RKO (cell line): Measurements from ENCODE around the gene STX1B.

ENCODE experiments used
- DNase-seq: peaks from one replicate; pipeline ENCODE4 v3.0.0-alpha.2; 2016; ENCODE audit warnings: low spot score

Gene STX1B

GRCh38 chr16:30979170-30980022, 31.0 kb downstream of the STX1B start:
- DNase-seq = no peak

GRCh38 chr16:30977502-30977901, 32.9 kb downstream of the STX1B start:
- no peak for DNase-seq

GRCh38 chr16:30976486-30976885, 34.0 kb downstream of the STX1B start:
- DNase-seq = no peak

GRCh38 chr16:30974348-30974747, 36.1 kb downstream of the STX1B start:
- DNase-seq = no peak

- no peak for DNase-seq
Measured at GRCh38 chr16:30972872-30973271, 37.6 kb downstream of the STX1B start.

- no peak for DNase-seq
Measured at GRCh38 chr16:30971298-30971697, 39.1 kb downstream of the STX1B start.

- no peak for DNase-seq
Measured at GRCh38 chr16:30969246-30969842, 41.1 kb downstream of the STX1B start.

- no peak for DNase-seq
Measured at GRCh38 chr16:30967795-30968194, 42.6 kb downstream of the STX1B start.

- DNase-seq = no peak
Measured at GRCh38 chr16:30966033-30966619, 44.3 kb downstream of the STX1B start.

- DNase-seq = no peak
Measured at GRCh38 chr16:30965436-30965835, 45.0 kb downstream of the STX1B start.

GRCh38 chr16:30964574-30965226, 45.7 kb downstream of the STX1B start:
- no peak for DNase-seq

- DNase-seq = no peak
Measured at GRCh38 chr16:30963925-30964511, 46.4 kb downstream of the STX1B start.

- DNase-seq = no peak
Measured at GRCh38 chr16:30961384-30961783, 49.1 kb downstream of the STX1B start.

- peak; percentile 57 for DNase-seq
Measured at GRCh38 chr16:30958175-30959079, 52.0 kb downstream of the STX1B start.

- DNase-seq = peak; percentile 96
Measured at GRCh38 chr16:30957456-30958174, 52.8 kb downstream of the STX1B start, which contains the start of gene SETD1A. TSS of gene SETD1A (plus strand) at chr16:30957754. CDS start at chr16:30958732, 978 bp downstream.

GRCh38 chr16:30956601-30957455, 53.6 kb downstream of the STX1B start:
- peak; percentile 91 for DNase-seq

- no peak for DNase-seq
Measured at GRCh38 chr16:30954993-30955392, 55.4 kb downstream of the STX1B start.

GRCh38 chr16:30953511-30954124, 56.8 kb downstream of the STX1B start:
- peak; percentile 67 for DNase-seq

- no peak for DNase-seq
Measured at GRCh38 chr16:30953111-30953510, 57.3 kb downstream of the STX1B start.
